Measurements from ENCODE around the gene GATA3.

GATA3 gene

GRCh38 chr10:8054494-8055407, at the start of gene GATA3:
Gene GATA3, plus strand, starts transcription at chr10:8054688. Its CDS starts 968 bp downstream, at chr10:8055656.
- no peak for TF ChIP-seq CTCF (IDR thresholded peaks at IDR 0.05; ENCODE audit: insufficient read depth, missing control alignments)
- FAIRE-seq, result no peak
- no peak for DNase-seq (ENCODE audit: insufficient read length, low spot score)

GRCh38 chr10:8006274-8006999, 48.1 kb upstream of the GATA3 start:
- TF ChIP-seq CTCF (IDR thresholded peaks at IDR 0.05; ENCODE audit: insufficient read depth, missing control alignments), result no peak
- DNase-seq (ENCODE audit: insufficient read length, low spot score), result no peak
- FAIRE-seq, result no peak

GRCh38 chr10:8009031-8009430, 45.5 kb upstream of the GATA3 start:
- no peak for TF ChIP-seq CTCF (IDR thresholded peaks at IDR 0.05; ENCODE audit: insufficient read depth, missing control alignments)
- no peak for FAIRE-seq
- no peak for DNase-seq (ENCODE audit: insufficient read length, low spot score)

DNA sequence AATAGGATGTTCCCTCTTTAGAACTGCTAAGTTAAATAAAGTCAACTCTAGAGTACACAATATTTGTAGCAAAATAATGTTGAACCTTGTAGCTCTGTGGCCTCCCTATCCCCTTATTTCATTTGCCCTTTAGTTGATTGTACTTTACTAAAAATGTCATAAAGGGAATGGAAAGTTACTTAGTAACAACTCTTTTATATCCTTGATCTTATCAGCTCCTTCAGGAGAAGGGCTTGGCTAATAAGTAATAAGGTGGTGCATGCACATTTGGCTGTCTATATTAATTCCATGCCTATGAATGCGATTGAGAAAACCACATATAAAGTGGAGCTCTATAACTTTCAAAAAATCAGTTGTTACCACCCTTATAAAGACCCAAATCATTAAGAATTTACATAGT, 41.5 kb upstream of the GATA3 start:
- no peak for FAIRE-seq
- no peak for TF ChIP-seq CTCF (IDR thresholded peaks at IDR 0.05; ENCODE audit: insufficient read depth, missing control alignments)

GRCh38 chr10:8013619-8014018, 40.9 kb upstream of the GATA3 start:
- FAIRE-seq, result no peak
- no peak for DNase-seq (ENCODE audit: insufficient read length, low spot score)
- TF ChIP-seq CTCF (IDR thresholded peaks at IDR 0.05; ENCODE audit: insufficient read depth, missing control alignments), result no peak

More for the DNA sequence above, 41.5 kb upstream of the GATA3 start:
- no peak for DNase-seq (ENCODE audit: insufficient read length, low spot score)

- DNase-seq (ENCODE audit: insufficient read length, low spot score), result no peak
- no peak for FAIRE-seq
- TF ChIP-seq CTCF (IDR thresholded peaks at IDR 0.05; ENCODE audit: insufficient read depth, missing control alignments), result no peak
Measured at GRCh38 chr10:8014649-8015048, 39.8 kb upstream of the GATA3 start.
